SH-SY5Y (cell line): Measurements from ENCODE around the gene NBAS.

Experiments
- GATA2 ChIP-seq: IDR thresholded peaks from 2 replicates; pipeline ENCODE4 v1.6.1; 2011; ENCODE audit warnings: mild to moderate bottlenecking, low read depth, low read length
- GATA3 ChIP-seq: IDR thresholded peaks from 2 replicates; pipeline ENCODE4 v1.6.1; 2011; ENCODE audit warnings: low read depth, mild to moderate bottlenecking, low read length, moderate library complexity

DNA sequence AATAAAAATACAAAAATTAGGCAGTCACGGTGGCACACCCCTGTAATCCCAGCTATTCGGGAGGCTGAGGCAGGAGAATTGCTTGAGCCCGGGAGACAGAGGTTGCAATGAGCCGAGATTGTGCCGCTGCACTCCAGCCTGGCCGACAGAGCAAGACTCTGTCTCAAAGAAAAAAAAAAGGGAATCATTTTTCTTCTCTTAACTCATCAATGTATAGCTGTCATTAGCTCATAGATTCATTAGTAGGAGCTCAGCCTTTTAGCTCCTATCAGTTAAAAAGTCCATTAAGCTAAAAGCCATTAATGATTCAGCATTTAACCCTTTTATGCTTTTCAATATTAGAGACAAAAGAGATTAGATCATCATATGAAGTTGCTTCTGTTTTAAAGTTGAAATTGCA, 5.8 kb upstream of the NBAS start:
- TF ChIP-seq GATA2 (no peak), GATA3 (no peak)
